WTC11 (cell line): Measurements from ENCODE around the gene ADGRA1. TPM values are rescaled to one million over a fixed set of nuclear protein-coding genes. Genes with fewer than 3 reads are reported as not detected.

Source experiments
- ATAC-seq: fragments of 200-7000 bp; cut with Tn5 transposase; 2 replicates; pipeline ENCODE4 v1.10.0; 2021; ENCODE audit warnings: mild to moderate bottlenecking, moderate library complexity
- CTCF ChIA-PET: fragments of 300-600 bp; sonication (Branson Sonifier 250); formaldehyde crosslinking; loops from one replicate; lab custom pipeline; 2021; ENCODE audit warnings: antibody characterized with exemption; lab: Charles Lee
- POLR2A ChIA-PET: fragments of 350-600 bp; sonication (Branson Sonifier 250); formaldehyde crosslinking; loops from one replicate; lab custom pipeline; 2021; ENCODE audit warnings: antibody characterized with exemption; lab: Charles Lee
- DNase-seq: peaks from one replicate; pipeline ENCODE4 v3.0.0; 2021; ENCODE audit warnings: low spot score
- H3K27ac Mint-ChIP-seq: 2 replicates; pipeline ENCODE4 v1.8.0; 2021; ENCODE audit warnings: mixed read lengths
- H3K27me3 Mint-ChIP-seq: 2 replicates; pipeline ENCODE4 v1.8.0; 2021; ENCODE audit warnings: low read depth, mild to moderate bottlenecking, moderate library complexity, mixed read lengths
- H3K36me3 Mint-ChIP-seq: 2 replicates; pipeline ENCODE4 v1.8.0; 2021; ENCODE audit warnings: mixed read lengths
- H3K4me1 Mint-ChIP-seq: 2 replicates; pipeline ENCODE4 v1.8.0; 2022; ENCODE audit warnings: mixed read lengths
- H3K4me3 Mint-ChIP-seq: 2 replicates; pipeline ENCODE4 v1.8.0; 2021; ENCODE audit warnings: mild to moderate bottlenecking, moderate library complexity, mixed read lengths
- H3K9me3 Mint-ChIP-seq: 2 replicates; pipeline ENCODE4 v1.8.0; 2021; ENCODE audit warnings: mixed read lengths
- ARID4B ChIP-seq: sonication (generic); formaldehyde crosslinking; IDR thresholded peaks from 2 replicates; pipeline ENCODE4 v1.8.0; 2023; ENCODE audit warnings: missing genetic modification reagents, mild to moderate bottlenecking, borderline replicate concordance
- E2F4 ChIP-seq: sonication (generic); formaldehyde crosslinking; IDR thresholded peaks from 2 replicates; pipeline ENCODE4 v1.8.1; 2022; ENCODE audit warnings: low read depth, mild to moderate bottlenecking, moderate library complexity, missing genetic modification reagents, borderline replicate concordance
- HMGA2 ChIP-seq: fragments of 250-450 bp; sonication (Bioruptor Pico); IDR thresholded peaks from 2 replicates; pipeline ENCODE4 v1.4.0; 2021; ENCODE audit warnings: mild to moderate bottlenecking, moderate library complexity
- KAT7 ChIP-seq: sonication (generic); formaldehyde crosslinking; IDR thresholded peaks from 2 replicates; pipeline ENCODE4 v1.8.1; 2023; ENCODE audit warnings: missing genetic modification reagents, mild to moderate bottlenecking, borderline replicate concordance
- NFYB ChIP-seq: sonication (generic); formaldehyde crosslinking; conservative IDR thresholded peaks from 2 replicates; pipeline ENCODE4 v1.8.0; 2022; ENCODE audit warnings: low read depth, missing genetic modification reagents
- NR3C1 ChIP-seq: sonication (generic); formaldehyde crosslinking; conservative IDR thresholded peaks from 2 replicates; pipeline ENCODE4 v1.8.1; 2023; ENCODE audit warnings: low read depth, mild to moderate bottlenecking, missing genetic modification reagents
- PRDM15 ChIP-seq: sonication (generic); formaldehyde crosslinking; IDR thresholded peaks from 2 replicates; pipeline ENCODE4 v1.8.0; 2022; ENCODE audit warnings: missing genetic modification reagents
- RORB ChIP-seq: fragments of 250-450 bp; sonication (Bioruptor Pico); IDR thresholded peaks from 2 replicates; pipeline ENCODE4 v1.9.0; 2021; ENCODE audit warnings: mild to moderate bottlenecking
- SMAD3 ChIP-seq: sonication (generic); formaldehyde crosslinking; IDR thresholded peaks from 2 replicates; pipeline ENCODE4 v1.8.0; 2022; ENCODE audit warnings: missing genetic modification reagents, mild to moderate bottlenecking, borderline replicate concordance
- SMAD4 ChIP-seq: sonication (generic); formaldehyde crosslinking; IDR thresholded peaks from 2 replicates; pipeline ENCODE4 v1.8.0; 2022; ENCODE audit warnings: mild to moderate bottlenecking, missing genetic modification reagents
- STAT6 ChIP-seq: sonication (generic); formaldehyde crosslinking; conservative IDR thresholded peaks from 2 replicates; pipeline ENCODE4 v1.8.1; 2023; ENCODE audit warnings: mild to moderate bottlenecking, low read depth, missing genetic modification reagents, moderate library complexity
- TP53 ChIP-seq: sonication (generic); formaldehyde crosslinking; IDR thresholded peaks from 2 replicates; pipeline ENCODE4 v1.8.1; 2023; ENCODE audit warnings: mild to moderate bottlenecking, missing genetic modification reagents
- ZBTB21 ChIP-seq: sonication (generic); formaldehyde crosslinking; IDR thresholded peaks from 2 replicates; pipeline ENCODE4 v1.8.1; 2023; ENCODE audit warnings: mild to moderate bottlenecking, missing genetic modification reagents, borderline replicate concordance
- ZNF263 ChIP-seq: sonication (generic); formaldehyde crosslinking; IDR thresholded peaks from 2 replicates; pipeline ENCODE4 v1.8.1; 2022; ENCODE audit warnings: low read depth, mild to moderate bottlenecking, moderate library complexity, missing genetic modification reagents
- total RNA-seq: library from RNA; stranded (reverse); gene quantifications from 3 replicates; pipeline ENCODE4 v1.2.3, GENCODE V29; 2021

Gene ADGRA1
- total RNA-seq, 1 experiment from 2014 or later = 0.20 TPM

GRCh38 chr10:133100186-133100585 lies 12.5 kb downstream of the ADGRA1 start:
- Mint-ChIP-seq H3K36me3 (no peaks in the 10 kb centered on the region), H3K4me1 (peaks cover 21% of the 10 kb centered on the region), H3K27me3 (no peaks in the 10 kb centered on the region)
- no peak for ATAC-seq
- POLR2A ChIA-PET = no interaction called here
- TF ChIP-seq STAT6 (CRISPR knock-in tag) (no peak), ZNF263 (CRISPR knock-in tag) (no peak), E2F4 (CRISPR knock-in tag) (no peak), KAT7 (no peak), ARID4B (CRISPR knock-in tag) (no peak), HMGA2 (CRISPR knock-in tag) (no peak), NR3C1 (no peak), SMAD4 (no peak), ZBTB21 (CRISPR knock-in tag) (no peak), TP53 (CRISPR knock-in tag) (no peak), NFYB (CRISPR knock-in tag) (no peak), PRDM15 (CRISPR knock-in tag) (no peak), SMAD3 (CRISPR knock-in tag) (no peak), RORB (CRISPR knock-in tag) (no peak)
- TF ChIP-seq, all 79 proteins: peak for 0
- CTCF ChIA-PET = interaction anchor here (0.8 to 1.7 kb wide), 7 partner anchors 9 to 160 kb away, joined by 3 to 5 read pairs (median 3); no protein-coding TSS in a partner anchor
- Mint-ChIP-seq H3K4me3 (no peak overlapping the region), H3K27ac (no peak overlapping the region), H3K9me3 (no peaks in the 10 kb centered on the region)
- DNase-seq = no peak
